ENCODE results near the gene FOXI2. TPM values are rescaled to one million over a fixed set of nuclear protein-coding genes. Genes with fewer than 3 reads are reported as not detected.

The FOXI2 gene
- total and polyA plus RNA-seq, 2 of the 4 experiments (the other 2 are of a cell fraction) = not detected

- Histone ChIP-seq H2BK5ac (ENCODE audit: low read depth, low read length, poor library complexity, severe bottlenecking) (no peak overlapping the region), H3K18ac (ENCODE audit: low read depth, low read length) (no peak overlapping the region), H2AK9ac (replicated peaks; ENCODE audit: low read depth, low read length, poor library complexity) (no peak overlapping the region), H3K4ac (ENCODE audit: low read depth, low read length) (no peak overlapping the region), H4K5ac (ENCODE audit: low read depth, low read length) (no peak overlapping the region), H3K36me3 (ENCODE audit: control insufficient read depth, insufficient read depth, low read length) (no peaks in the 10 kb centered on the region), H2AK5ac (ENCODE audit: low read depth, low read length) (no peak overlapping the region), H3K9me1 (ENCODE audit: insufficient read depth, low read length) (no peaks in the 10 kb centered on the region), H3K9ac (ENCODE audit: low read depth, low read length) (no peak overlapping the region), H3K56ac (ENCODE audit: extremely low read depth, insufficient read depth, low read length) (no peak overlapping the region), H3K27ac (ENCODE audit: insufficient read depth, low read length) (no peak overlapping the region), H2BK15ac (ENCODE audit: low read depth, low read length) (no peak overlapping the region), H3K27me3 (ENCODE audit: control insufficient read depth, insufficient read depth, low read length) (peaks cover 4% of the 10 kb centered on the region; the same call in 1 of the 2 replicates), H3K4me1 (ENCODE audit: control insufficient read depth, insufficient read depth, low read length) (no peaks in the 10 kb centered on the region), H4K91ac (ENCODE audit: insufficient read depth, low read depth, low read length) (no peak overlapping the region), H3K23ac (ENCODE audit: low read depth, low read length) (no peak overlapping the region), H3K4me3 (ENCODE audit: insufficient read depth, low read depth, low read length) (no peak overlapping the region), H3K4me2 (ENCODE audit: low read depth, low read length) (no peak overlapping the region), H3K9me3 (ENCODE audit: control insufficient read depth, insufficient read depth, low read length) (peaks cover 14% of the 10 kb centered on the region), H4K20me1 (ENCODE audit: insufficient read depth, low read length) (no peaks in the 10 kb centered on the region), H3K14ac (replicated peaks; ENCODE audit: low read depth, low read length) (no peak overlapping the region), H2AFZ (replicated peaks; ENCODE audit: low read length, poor library complexity) (no peak overlapping the region), H2BK120ac (ENCODE audit: low read depth, low read length) (no peak overlapping the region), H2BK20ac (ENCODE audit: low read depth, low read length) (no peak overlapping the region), H3K79me1 (ENCODE audit: low read depth in 1 of 2, low read length in 2 of 2) (no peaks in the 10 kb centered on the region), H4K8ac (ENCODE audit: low read depth in 2 of 2, low read length in 2 of 2) (no peak overlapping the region)
- WGBS, 2 experiments (ENCODE audit: extremely low coverage in 2 of 2, insufficient read length in 1 of 2) = no CpG with 5 or more reads among the region's 5 CpGs
- BruUV-seq (replicated peaks) = no TSS peak
- CTCF ChIA-PET = no interaction called here
- POLR2A ChIA-PET (ENCODE audit: unreplicated experiment) = no interaction called here
- ATAC-seq (ENCODE audit: low read depth) = no peak
- TF ChIP-seq CEBPB (IDR thresholded peaks at IDR 0.05; ENCODE audit: low read depth, low read length) = no peak
- no peak for TF ChIP-seq RCOR1 (IDR thresholded peaks at IDR 0.05; ENCODE audit: insufficient replicate concordance, low read length)
- intact Hi-C loops (cut with micrococcal nuclease) = no loop called here
- no peak for DNase-seq
- dilution Hi-C loops (cut with HindIII; ENCODE audit: low sequenced_read_pairs, unreplicated experiment) = no loop called here
- in situ Hi-C loops (cut with MboI; ENCODE audit: low sequenced_read_pairs) = no loop called here
Observed at GRCh38 chr10:127740596-127740995, 3.6 kb downstream of the FOXI2 start.
